Activated CD4-positive, alpha-beta T cell treated with anti-CD3 and anti-CD28 coated beads, Interleukin-2, Interleukin-6, amounts not matched to agents 100 ng/mL and 50 ng/mL, durations not matched to agents 16 hours and 8 hours (primary cell): Measurements from ENCODE around the gene TNFRSF18.

Source experiments
- DNase-seq: peaks from one replicate; pipeline ENCODE4 v3.0.0-alpha.2; 2020

TNFRSF18 gene

DNA sequence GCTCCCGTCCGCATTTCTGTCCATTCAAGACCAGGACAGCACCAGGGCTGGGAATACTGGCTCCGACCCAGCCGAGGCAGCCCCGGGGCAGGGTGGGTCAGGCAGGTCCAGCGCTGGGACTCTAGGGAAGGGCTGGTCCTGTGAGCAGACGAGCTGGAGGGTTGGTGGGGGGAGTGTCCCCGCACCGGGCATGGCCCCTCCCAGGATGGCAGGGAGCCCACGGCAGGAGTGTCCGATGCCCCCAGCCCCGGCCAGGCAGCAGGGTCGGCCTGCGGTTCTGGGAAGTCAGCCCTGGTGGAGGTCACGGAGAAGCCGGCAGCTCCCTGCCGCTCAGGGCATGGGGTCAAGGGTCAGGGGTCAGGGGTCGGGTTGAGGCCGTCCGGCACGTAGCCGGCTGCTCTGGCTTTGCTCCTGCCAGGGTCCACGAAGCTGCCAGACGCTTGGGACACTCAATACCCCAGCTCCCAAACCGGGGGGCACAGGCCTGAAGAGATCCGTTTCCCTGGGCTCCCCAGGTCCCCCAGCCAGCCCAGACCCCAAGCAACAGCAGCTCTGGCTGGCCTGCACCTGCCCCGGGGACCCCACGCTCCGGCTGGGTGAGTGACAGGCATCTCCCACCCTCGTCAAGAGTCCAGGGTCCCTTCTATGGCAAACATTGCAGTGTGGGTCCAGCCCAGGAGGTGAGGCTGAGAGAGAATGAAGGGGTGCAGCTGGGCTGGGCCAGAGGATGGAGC, 33.4 kb upstream of the TNFRSF18 start:
- no peak for DNase-seq

DNA sequence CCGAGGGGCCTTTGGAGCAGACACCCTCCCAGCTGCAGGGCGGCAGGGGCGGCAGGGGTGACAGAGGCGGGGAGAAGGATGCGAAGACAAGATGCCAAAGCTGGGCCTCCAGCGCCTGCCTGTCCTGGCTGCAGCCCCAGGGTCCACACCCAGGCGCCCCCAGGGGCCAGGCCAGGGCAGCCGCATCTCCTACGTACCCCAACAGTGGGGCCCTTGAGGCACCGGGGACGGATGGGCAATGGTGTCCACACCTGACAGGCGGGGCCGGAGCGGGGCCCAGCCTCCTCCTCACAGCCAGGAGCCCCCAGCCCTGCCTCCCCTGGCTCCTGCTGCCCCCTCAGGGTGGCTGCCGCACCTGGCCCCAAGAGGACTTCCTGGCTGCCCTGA, 32.8 kb upstream of the TNFRSF18 start:
- no peak for DNase-seq

DNA sequence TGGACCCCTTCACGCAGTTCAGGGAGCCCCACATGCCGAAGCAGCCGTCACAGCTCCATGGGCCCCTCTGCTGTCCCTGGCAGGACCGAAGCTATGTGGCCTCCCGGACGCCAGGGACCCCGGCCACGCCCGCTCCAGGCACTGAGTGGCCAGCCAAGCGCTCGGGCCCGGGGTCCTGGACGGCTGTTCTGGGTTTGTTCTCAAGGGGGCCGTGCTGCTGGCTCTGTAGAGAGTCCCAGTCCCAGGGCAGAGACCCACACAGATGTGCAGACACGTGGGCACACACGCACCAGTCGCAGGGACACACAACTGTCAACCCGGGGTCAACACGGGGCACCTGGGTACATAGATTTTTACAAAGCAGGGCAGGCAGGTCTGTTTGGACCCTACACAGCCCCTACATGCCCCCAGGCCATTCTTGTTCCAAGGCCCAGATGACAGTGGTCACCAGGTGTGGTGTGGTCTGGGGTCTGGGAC, 32.3 kb upstream of the TNFRSF18 start:
- no peak for DNase-seq

DNA sequence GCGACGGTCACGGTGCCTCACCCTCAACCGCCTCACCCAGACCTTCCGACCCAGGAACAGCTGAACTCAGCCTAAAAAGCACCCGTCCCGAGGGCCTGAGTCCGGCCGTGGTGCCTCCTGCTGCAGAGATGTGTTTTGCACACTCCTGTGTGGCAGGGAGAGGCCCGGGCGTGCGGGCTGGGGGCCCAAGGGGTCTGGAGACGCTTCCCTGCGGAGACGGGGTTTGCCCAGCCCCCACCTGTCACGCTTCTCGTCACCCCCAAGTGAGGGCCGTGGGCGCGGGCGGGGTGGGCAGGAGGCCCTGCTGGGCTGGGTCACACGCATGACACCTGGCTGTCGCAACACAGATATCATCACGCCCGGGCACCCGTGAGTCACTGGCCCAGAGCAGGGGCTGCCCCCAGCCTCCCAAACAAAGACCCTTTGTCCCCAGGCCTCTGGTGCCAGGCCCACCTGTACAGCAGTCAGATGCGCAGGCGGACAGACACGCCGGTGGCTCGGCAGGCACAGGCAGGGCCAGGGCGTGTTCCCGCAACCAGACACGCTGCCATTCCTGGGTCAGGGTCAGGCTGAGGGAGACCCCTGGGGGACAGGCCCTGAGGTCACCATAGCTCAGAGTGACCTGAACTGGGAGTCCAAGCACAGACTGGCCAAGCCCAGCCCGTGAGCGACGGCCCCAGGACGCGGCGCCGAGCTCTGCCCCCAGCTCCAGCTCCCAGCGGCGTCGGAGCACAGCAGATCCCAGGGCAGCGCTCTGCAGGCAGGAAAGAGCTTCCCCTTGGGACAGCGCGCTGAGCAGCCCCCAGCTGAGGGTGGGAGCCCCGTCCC, 31.7 kb upstream of the TNFRSF18 start:
- no peak for DNase-seq

DNA sequence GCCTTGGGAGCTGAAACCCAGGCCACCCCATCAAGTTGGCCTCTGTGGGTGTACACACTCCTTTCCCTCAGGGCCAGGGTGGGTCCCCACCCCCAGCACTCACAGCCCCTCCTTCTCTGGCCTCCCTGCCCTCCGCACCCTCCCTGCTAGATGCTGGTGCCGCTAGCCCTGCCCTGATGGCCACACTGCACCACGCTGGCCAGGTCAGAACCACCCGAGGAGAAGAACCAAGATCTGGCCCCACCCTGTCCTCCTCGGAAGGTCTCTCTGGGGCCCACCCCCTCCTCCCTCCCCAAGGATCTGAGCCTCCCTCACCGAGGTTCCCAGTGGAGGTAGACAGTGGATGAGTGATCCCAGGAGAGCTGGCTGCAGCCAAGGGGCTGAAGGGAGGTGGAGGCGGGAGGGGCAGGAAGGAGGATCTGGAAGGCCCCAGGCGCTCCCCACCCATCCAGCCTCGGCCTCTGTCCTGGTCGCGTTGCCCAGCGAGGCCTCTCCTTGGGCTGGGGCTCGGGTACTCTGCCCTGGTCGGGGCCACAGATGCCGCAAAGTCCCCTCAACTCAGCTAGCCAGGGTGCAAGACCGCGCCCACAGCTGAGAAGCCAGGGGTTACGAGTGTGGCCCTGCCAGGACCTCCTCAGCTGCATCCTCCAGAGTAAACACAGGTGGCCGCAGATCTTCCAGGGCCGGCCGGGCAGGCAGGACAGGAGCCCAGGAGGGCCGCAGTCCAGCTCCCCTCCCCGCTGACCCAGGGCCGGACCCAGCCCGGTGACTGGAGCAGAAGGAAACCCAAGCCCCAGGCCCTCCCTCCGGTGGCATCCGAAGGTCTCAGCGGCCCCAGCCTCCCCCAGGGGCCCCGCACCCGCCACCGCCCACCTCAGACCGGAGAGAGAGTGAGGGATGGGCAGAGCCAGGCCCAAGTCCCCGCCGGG, 30.8 kb upstream of the TNFRSF18 start:
- DNase-seq: no peak

DNA sequence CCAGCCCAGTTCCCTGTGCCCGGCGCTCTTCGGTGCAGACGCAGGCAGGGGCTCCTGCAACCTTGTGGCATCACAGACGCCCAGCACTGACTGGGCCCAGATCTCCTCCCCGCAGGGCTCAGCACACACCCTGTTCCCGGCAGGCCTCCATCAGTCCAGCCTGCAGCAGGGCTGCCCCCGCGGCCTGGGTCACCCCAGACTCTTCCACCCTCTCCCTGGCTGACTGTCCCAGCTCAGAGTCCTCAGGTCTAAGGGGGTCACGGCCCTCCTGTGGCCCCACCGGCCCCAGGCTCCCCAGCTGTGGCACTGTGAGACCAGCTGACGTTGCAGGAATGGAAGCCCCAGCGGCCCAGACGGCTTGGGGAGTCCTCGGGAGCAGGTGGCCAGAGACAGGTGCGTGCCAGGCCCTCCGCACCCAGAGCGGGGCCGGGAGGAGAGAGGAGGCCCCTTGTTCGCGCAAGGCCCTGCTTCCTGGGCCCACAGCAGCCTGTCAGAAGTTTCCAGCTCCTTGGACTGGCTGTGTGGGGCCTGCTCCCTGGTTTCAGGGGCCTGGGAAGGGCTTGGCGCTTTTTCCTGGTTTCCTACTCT, 29.9 kb upstream of the TNFRSF18 start:
- no peak for DNase-seq

DNA sequence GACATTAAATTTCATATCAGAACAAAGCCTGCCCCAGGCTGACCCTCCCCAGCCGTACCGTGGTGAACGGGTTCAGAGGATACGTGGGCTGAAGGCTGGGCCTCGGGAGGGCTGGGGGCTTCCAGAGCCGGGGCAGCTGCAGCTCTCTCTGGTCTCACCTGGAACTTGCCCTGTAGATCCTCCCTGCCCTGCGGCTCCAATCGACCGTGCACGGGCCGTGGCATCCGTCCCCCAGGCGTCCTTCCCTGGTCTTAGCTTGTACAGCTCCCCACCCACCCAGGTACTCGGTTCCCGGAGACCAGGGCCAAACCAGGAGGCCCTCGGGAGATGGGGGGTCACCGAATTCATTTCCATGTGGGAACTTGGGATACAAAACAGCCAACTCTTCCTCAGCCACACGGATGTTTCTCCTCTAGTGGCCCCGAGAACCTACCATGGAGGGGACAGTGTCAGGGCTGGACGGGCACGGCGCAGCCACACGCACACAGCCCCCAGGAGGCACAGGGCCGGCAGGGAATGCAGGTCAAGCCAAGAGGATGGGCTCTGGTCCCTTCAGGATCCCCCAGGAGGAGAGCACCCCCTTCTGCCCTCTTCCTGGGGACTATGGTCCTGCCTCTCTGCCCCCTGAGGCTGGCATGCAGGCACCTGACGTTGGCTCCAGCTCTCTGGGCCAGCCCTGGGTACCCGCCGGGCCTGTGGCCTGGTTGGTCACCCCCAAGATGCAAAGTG, 28.8 kb upstream of the TNFRSF18 start:
- no peak for DNase-seq

DNA sequence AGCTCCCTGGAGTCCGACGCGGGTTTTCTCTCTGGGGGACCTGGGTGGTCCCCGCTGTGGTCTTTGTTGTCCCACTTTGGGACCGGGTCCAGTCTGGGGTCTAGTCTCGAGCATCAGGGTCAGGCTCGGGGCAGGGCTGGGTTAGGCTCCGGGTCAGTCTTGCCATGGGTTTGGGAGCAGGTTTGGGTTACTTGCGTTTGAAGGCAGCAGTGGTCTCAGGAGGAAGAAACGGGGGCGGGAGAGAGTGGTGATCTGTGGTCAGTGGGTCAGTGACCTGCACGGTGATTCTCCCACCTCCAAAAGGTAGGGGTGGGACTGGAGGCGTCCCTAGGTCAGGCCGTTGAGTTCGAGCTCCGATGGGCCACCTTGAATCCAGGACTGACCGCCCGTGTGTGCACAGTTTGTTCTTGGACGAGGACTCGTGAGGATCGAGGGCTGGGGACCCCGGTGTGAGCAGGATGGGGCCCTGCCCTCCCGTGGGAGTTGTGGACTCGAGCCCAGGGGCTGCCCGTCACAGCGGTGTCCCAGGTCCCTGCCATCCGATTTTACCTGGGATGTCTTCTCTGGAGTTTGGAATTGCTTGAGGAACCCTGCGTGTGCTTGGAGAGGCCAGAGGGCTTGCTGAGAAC, 27.9 kb upstream of the TNFRSF18 start:
- DNase-seq: no peak

DNA sequence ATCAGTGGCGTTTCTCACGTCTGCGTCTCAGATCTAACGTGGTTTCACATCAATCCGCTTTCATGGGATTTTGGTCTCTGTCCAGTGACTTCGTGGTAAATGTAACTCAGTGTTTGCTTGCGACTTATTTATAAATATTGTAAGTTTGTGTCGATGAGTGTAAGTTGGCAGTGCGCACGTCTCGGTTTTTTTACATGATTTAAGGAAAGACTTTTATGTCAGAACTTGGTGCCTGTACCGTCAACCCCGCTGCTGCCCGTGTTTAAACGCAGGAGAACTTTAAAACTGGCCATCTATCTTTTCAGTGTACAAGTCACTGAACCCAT, 27.1 kb upstream of the TNFRSF18 start:
- DNase-seq: no peak

DNA sequence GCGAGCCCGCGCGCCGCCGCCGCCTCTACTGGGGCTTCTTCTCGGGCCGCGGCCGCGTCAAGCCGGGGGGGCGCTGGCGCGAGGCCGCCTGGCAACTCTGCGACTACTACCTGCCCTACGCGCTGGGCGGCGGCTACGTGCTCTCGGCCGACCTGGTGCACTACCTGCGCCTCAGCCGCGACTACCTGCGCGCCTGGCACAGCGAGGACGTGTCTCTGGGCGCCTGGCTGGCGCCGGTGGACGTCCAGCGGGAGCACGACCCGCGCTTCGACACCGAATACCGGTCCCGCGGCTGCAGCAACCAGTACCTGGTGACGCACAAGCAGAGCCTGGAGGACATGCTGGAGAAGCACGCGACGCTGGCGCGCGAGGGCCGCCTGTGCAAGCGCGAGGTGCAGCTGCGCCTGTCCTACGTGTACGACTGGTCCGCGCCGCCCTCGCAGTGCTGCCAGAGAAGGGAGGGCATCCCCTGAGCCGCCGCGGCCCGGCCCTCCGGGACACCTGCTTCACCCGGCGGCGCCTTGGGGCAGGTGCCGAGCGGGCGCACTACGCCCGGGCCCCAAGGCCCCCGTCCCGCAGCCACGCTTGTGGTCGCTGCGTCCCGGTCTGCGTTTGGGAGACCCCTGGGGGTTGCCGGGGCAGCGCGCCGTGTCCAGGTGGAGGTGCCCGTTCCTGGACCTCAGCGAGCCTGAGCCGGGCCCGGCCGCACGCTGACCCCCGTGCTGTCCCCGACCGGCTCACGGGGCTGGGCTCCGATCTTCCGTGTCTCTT, 26.6 kb upstream of the TNFRSF18 start:
- no peak for DNase-seq

DNA sequence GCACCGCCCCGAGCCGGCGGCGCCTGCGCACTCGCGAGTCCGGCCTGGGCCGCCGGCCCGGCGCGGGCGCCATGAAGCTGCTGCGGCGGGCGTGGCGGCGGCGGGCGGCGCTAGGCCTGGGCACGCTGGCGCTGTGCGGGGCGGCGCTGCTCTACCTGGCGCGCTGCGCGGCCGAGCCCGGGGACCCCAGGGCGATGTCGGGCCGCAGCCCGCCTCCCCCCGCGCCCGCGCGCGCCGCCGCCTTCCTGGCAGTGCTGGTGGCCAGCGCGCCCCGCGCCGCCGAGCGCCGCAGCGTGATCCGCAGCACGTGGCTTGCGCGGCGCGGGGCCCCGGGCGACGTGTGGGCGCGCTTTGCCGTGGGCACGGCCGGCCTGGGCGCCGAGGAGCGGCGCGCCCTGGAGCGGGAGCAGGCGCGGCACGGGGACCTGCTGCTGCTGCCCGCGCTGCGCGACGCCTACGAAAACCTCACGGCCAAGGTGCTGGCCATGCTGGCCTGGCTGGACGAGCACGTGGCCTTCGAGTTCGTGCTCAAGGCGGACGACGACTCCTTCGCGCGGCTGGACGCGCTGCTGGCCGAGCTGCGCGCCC, 25.9 kb upstream of the TNFRSF18 start, which contains the start of gene B3GALT6:
Gene B3GALT6, plus strand, starts transcription at position 30 of the 588 bp plus-strand sequence. Its CDS starts 42 bp downstream, at position 72.
- no peak for DNase-seq

DNA sequence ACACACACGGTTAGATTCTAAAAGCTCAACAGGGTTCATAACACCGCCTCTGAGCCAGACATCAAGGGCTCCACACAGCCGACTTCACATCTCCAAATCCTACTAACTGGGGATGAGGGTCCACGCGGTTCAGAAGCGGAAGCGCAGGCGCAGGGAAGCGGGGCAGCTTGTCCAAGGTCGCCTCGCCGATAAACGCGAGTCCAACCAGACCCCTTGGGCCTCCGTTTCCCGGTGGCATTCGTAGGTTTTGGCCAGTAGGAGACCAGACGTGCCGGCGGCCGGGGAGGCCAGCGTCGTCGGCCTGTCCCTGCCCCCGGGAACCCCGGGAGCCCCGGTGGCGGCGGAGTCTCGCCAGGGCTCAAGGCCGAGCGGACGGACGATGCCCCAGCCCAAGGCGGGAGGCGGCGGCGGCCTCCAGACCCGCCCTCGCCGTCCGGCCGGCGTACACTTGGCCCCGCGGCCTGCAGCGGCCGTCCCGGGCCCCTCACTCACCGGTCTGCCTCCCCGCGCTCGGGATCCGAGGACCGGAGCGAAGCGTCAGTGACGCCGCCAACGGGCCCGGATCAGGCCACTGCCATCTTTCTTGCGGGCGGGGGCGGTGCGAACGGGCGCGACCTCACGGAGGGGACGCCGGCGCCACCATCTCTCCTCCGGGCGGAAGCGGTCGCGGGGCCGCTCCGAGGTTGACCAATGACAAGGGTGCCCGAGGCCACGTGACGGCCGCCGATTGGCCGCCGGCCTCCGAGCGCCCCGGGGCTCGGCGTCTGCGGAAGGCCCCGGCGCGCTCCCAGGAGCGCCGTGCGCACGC, 25.2 kb upstream of the TNFRSF18 start, which contains the start of gene SDF4:
Gene SDF4, minus strand, starts transcription at position 602 of the 808 bp plus-strand sequence. CDS start 3,229 bp downstream, outside the sequence.
- DNase-seq: peak; percentile 98

DNA sequence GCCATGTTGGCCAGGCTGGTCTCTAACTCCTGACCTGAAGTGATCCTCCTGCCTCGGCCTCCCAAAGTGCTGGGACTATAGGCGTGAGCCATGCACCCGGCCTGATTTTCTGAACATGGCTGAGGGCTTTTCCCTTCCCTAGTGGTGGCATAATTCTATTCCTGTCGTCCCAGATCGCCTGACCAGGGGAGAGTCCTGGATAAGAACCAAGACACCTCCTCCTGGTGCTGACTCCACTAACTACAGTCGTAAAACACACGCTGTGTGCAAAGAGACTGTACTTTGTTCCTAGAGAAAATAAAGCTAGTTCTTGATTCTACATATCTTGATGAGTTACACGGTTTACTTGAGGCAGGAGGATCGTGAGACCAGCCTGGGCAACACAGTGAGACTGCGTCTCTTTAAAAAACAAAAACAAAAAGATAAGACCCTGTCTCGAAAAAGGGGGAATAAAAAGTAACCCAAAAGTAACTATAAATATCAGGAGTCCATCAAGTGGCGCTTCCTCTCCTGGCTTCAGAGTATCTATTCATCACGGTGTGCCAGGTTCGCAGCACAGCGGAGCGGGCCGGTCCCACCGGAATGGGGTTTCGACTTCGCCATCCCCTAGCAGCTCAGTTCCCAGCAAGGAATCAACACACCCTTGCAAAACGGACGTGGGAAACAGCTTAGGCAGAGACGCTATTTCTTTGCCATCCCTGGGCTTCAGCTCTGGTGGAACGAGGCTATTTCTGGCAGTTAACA, 24.4 kb upstream of the TNFRSF18 start:
- peak; percentile 36 for DNase-seq

DNA sequence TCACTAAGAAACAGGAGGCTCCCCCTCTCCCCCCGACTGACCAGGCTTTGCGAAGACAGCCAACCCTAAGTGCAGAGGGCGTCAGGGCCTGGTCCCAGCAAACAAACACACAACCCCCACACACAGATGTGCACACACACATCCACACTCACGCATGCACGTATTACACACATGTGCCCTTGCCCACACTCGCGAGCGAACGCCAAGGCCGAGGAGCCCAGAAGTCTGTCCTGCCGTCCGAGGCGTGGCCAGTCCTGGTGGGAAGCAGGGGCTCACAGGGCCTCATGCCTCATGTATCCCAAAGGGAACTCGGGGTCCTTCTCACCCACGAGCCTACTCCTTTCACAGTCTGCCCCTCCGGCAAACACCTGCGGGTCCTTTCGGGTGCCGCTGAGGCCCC, 23.4 kb upstream of the TNFRSF18 start:
- DNase-seq: no peak

DNA sequence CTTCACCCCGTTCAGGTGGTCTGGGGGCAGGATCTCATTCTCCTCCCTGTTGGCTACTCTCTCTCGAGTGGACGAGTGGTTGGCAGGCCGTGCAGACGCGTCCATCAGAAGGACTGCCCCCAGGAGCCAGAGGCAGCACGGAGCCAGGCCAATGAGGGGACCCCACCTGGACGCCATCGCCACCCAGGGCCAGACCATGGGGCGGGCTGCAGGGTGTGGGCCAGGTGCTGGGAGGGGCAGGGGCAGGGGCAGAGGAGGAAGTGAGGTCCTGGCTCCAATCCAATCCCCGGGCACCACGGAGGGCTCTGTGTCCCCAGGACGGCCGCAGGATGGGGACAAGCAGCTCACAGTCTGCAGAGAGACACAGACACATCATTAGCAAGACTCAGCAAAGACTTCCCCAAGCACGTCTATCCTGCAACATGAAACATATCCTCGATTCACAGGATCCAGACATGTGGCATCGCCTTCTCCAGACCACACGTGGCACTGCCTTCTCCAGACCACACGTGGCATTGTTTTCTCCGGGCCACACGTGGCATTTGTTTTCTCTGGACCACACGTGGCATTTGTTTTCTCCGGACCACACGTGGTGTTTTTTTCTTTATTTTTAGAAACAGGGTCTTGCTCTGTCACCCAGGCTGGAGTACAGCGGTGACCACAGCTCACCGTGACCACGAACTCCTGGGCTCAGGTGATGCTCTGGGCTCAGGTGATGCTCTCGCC, 22.4 kb upstream of the TNFRSF18 start:
- no peak for DNase-seq

DNA sequence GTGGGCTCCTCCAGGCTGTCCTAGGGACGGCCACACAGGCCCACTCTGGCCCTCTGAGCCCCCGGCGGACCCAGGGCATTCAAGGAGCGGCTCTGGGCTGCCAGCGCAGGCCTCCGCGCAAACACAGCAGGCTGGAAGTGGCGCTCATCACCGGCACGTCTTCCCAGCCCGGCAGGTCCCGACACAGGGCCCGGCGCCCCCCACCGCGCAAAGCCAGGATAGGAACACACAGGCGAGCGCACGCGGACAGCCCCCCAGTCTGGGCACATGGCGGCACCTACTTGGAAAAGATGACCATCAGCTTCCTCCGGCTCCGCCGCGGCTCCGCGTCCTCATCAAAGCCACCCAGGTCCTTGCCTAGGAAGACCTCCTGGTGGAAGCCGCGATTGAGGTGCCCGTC, 21.8 kb upstream of the TNFRSF18 start:
- DNase-seq: no peak

DNA sequence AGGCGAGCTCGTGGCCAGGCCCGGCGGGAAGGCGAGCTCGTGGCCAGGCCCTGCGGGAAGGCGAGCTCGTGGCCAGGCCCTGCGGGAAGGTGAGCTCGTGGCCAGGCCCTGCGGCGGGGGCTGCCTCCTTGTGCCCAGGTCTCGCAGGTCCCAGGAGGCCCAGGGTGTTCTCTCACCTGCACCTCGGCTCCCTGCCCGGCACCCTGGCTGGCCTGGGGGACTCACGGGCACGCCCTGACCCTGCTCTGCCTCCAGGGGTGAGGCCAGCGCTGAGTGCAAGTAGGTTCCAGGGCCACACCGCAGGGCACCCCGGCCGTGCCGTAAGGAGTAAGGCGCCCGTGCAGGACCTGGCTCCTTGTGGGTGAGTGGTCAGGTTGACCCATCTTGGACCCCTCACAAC, 21.0 kb upstream of the TNFRSF18 start:
- no peak for DNase-seq
